Stimulated activated CD4-positive, alpha-beta T cell treated with anti-CD3 and anti-CD28 coated beads, Interleukin-12 subunit alpha, Interleukin-12 subunit beta, amount 100 ng/mL, for 48 hours (primary cell): Measurements from ENCODE around the gene CCNE1.
"Not testable (repeated sequence)": the region's sequence is repeated elsewhere in the genome, so short reads cannot be mapped to it uniquely, and the experiment has no call there.

ENCODE experiments used
- DNase-seq, 3 donors: peaks; one replicate each; pipeline ENCODE4 v3.0.0-alpha.2; 2020; ENCODE audit warnings: low read depth in 2 of 3, low spot score in 1 of 3

Gene CCNE1

GRCh38 chr19:29812881-29813275 is 1.1 kb downstream of the CCNE1 start:
- no peak for DNase-seq

- DNase-seq, result no peak
Observed at GRCh38 chr19:29813642-29814041, 1.9 kb downstream of the CCNE1 start.

GRCh38 chr19:29815231-29815630 is 3.4 kb downstream of the CCNE1 start:
- DNase-seq, result no peak

GRCh38 chr19:29817316-29817715 is 5.5 kb downstream of the CCNE1 start:
- no peak for DNase-seq

GRCh38 chr19:29819300-29819699 is 7.5 kb downstream of the CCNE1 start:
- no peak for DNase-seq

- DNase-seq, result no peak
Observed at GRCh38 chr19:29819986-29820385, 8.2 kb downstream of the CCNE1 start.

- no peak for DNase-seq
Observed at GRCh38 chr19:29823581-29824330, 12.0 kb downstream of the CCNE1 start.

- DNase-seq, result not testable (repeated sequence)
Observed at GRCh38 chr19:29825263-29825662, 13.5 kb downstream of the CCNE1 start.

- DNase-seq, result peak in 1 of 3 donors; percentile 32
Observed at GRCh38 chr19:29831041-29831548, 19.3 kb downstream of the CCNE1 start.

- DNase-seq, result no peak
Observed at GRCh38 chr19:29831686-29832085, 19.9 kb downstream of the CCNE1 start.

GRCh38 chr19:29832801-29833200 is 21.0 kb downstream of the CCNE1 start:
- no peak for DNase-seq

GRCh38 chr19:29833614-29834261 is 21.9 kb downstream of the CCNE1 start:
- DNase-seq, result no peak

GRCh38 chr19:29834991-29835846 is 23.4 kb downstream of the CCNE1 start:
- no peak for DNase-seq

- DNase-seq, result peak in 2 of 3 donors; percentile 44
Observed at GRCh38 chr19:29836409-29836825, 24.6 kb downstream of the CCNE1 start.

- DNase-seq, result peak in 2 of 3 donors; percentile 30 to 54
Observed at GRCh38 chr19:29837448-29837981, 25.7 kb downstream of the CCNE1 start.

- DNase-seq, result no peak
Observed at GRCh38 chr19:29837996-29838395, 26.2 kb downstream of the CCNE1 start.

- no peak for DNase-seq
Observed at GRCh38 chr19:29840066-29840950, 28.5 kb downstream of the CCNE1 start.

GRCh38 chr19:29841209-29841558 is 29.4 kb downstream of the CCNE1 start:
- DNase-seq, result no peak

GRCh38 chr19:29841559-29842367 is 30.0 kb downstream of the CCNE1 start:
- no peak for DNase-seq
